Trophoblast cell (in vitro differentiated cells and primary cell): Measurements from ENCODE around the gene BRD3.

ENCODE experiments used
- DNase-seq, 2 donors: peaks; one replicate each; pipeline ENCODE4 v3.0.0-alpha.2; 2016
- H2AFZ ChIP-seq: 2 replicates; pipeline ENCODE4 v1.6.1; 2013; ENCODE audit warnings: low read length, moderate library complexity, mild to moderate bottlenecking; ENCODE audit not compliant: insufficient read depth, poor library complexity
- H2AK5ac ChIP-seq: 2 replicates; pipeline ENCODE4 v1.6.1; 2013; ENCODE audit warnings: mild to moderate bottlenecking, low read length
- H2BK120ac ChIP-seq: 2 replicates; pipeline ENCODE4 v1.6.1; 2013; ENCODE audit warnings: low read length, mild to moderate bottlenecking, moderate library complexity; ENCODE audit not compliant: insufficient read depth, poor library complexity
- H2BK12ac ChIP-seq: 2 replicates; pipeline ENCODE4 v1.6.1; 2013; ENCODE audit warnings: mild to moderate bottlenecking, low read length, moderate library complexity
- H2BK5ac ChIP-seq: 2 replicates; pipeline ENCODE4 v1.6.1; 2013; ENCODE audit warnings: low read length, low read depth, moderate library complexity, mild to moderate bottlenecking; ENCODE audit not compliant: poor library complexity
- H3K14ac ChIP-seq: 2 replicates; pipeline ENCODE4 v1.6.1; 2013; ENCODE audit warnings: mild to moderate bottlenecking, low read length
- H3K18ac ChIP-seq: 2 replicates; pipeline ENCODE4 v1.6.1; 2013; ENCODE audit warnings: mild to moderate bottlenecking, low read length
- H3K23ac ChIP-seq: 2 replicates; pipeline ENCODE4 v1.6.1; 2013; ENCODE audit warnings: low read length
- H3K27ac ChIP-seq: 2 replicates; pipeline ENCODE4 v1.5.1; 2013; ENCODE audit warnings: low read depth, mild to moderate bottlenecking, inconsistent platforms, low read length, moderate library complexity
- H3K27me3 ChIP-seq: 2 replicates; pipeline ENCODE4 v1.6.1; 2013; ENCODE audit warnings: inconsistent platforms, mild to moderate bottlenecking, low read length, moderate library complexity; ENCODE audit not compliant: insufficient read depth
- H3K36me3 ChIP-seq, 2 experiments: 1 replicate in 1 of 2; 2 replicates in 1 of 2; pipeline ENCODE4 v1.6.1; 2013; ENCODE audit warnings: low read length in 2 of 2, mild to moderate bottlenecking in 2 of 2, moderate library complexity in 1 of 2; ENCODE audit not compliant: insufficient read depth in 2 of 2, control insufficient read depth in 1 of 2
- H3K4ac ChIP-seq: 2 replicates; pipeline ENCODE4 v1.6.1; 2013; ENCODE audit warnings: low read depth, mild to moderate bottlenecking, low read length, moderate library complexity
- H3K4me1 ChIP-seq, 2 experiments: 1 replicate in 1 of 2; 2 replicates in 1 of 2; pipeline ENCODE4 v1.6.1; 2013; ENCODE audit warnings: low read length in 2 of 2, mild to moderate bottlenecking in 2 of 2, moderate library complexity in 1 of 2; ENCODE audit not compliant: insufficient read depth in 2 of 2, control insufficient read depth in 1 of 2
- H3K4me2 ChIP-seq: 2 replicates; pipeline ENCODE4 v1.6.1; 2013; ENCODE audit warnings: inconsistent platforms, mild to moderate bottlenecking, low read length, moderate library complexity
- H3K4me3 ChIP-seq: 2 replicates; pipeline ENCODE4 v1.5.1; 2013; ENCODE audit warnings: mild to moderate bottlenecking, low read depth, low read length, inconsistent platforms
- H3K79me1 ChIP-seq: one replicate; pipeline ENCODE4 v1.6.1; 2013; ENCODE audit warnings: low read length
- H3K79me2 ChIP-seq: 2 replicates; pipeline ENCODE4 v1.6.1; 2013; ENCODE audit warnings: low read length, mild to moderate bottlenecking; ENCODE audit not compliant: control insufficient read depth, insufficient read depth, poor library complexity
- H3K9ac ChIP-seq: 2 replicates; pipeline ENCODE4 v1.6.1; 2013; ENCODE audit warnings: mild to moderate bottlenecking, low read length
- H3K9me3 ChIP-seq: 2 replicates; pipeline ENCODE4 v1.6.1; 2013; ENCODE audit warnings: low read depth, mild to moderate bottlenecking, control low read depth, inconsistent platforms, low read length; ENCODE audit not compliant: insufficient read depth
- H4K12ac ChIP-seq: 2 replicates; pipeline ENCODE4 v1.6.1; 2013; ENCODE audit warnings: low read depth, mild to moderate bottlenecking, low read length, moderate library complexity
- H4K8ac ChIP-seq: 2 replicates; pipeline ENCODE4 v1.6.1; 2013; ENCODE audit warnings: low read depth, mild to moderate bottlenecking, low read length, moderate library complexity
- H4K91ac ChIP-seq: one replicate; pipeline ENCODE4 v1.6.1; 2013; ENCODE audit warnings: low read depth, mild to moderate bottlenecking, low read length, moderate library complexity
- WGBS: extraction: QIAGEN DNeasy Blood & Tissue Kit; methylation state at CpG from one replicate; pipeline ENCODE4 v1.1.7; 2013; ENCODE audit warnings: missing lambda C conversion rate; ENCODE audit not compliant: insufficient read length, insufficient coverage; ENCODE audit errors: extremely low coverage; 5-methylcytosine and 5-hydroxymethylcytosine counted together

The BRD3 gene

GRCh38 chr9:134033516-134034214 is 34.2 kb downstream of the BRD3 start:
- no peak overlapping the region for H3K27ac ChIP-seq
- no peak overlapping the region for H4K91ac ChIP-seq
- H2BK5ac ChIP-seq = no peak overlapping the region
- peaks cover 4% of the 10 kb centered on the region for H3K9me3 ChIP-seq
- no peaks in the 10 kb centered on the region for H3K4me1 ChIP-seq
- no peak overlapping the region for H3K23ac ChIP-seq
- DNase-seq = no peak
- no peak overlapping the region for H2BK120ac ChIP-seq
- peaks cover 55 to 60% of the 10 kb centered on the region in 2 experiments for H3K36me3 ChIP-seq
- H3K79me1 ChIP-seq = no peaks in the 10 kb centered on the region
- no peak overlapping the region for H2AK5ac ChIP-seq
- no peak overlapping the region for H2AFZ ChIP-seq
- WGBS = no CpG with 5 or more reads among the region's 26 CpGs
- H3K4me2 ChIP-seq = no peak overlapping the region
- H3K4me3 ChIP-seq = no peak overlapping the region
- no peak overlapping the region for H2BK12ac ChIP-seq
- H4K8ac ChIP-seq = no peak overlapping the region
- H3K4ac ChIP-seq = no peak overlapping the region
- no peak overlapping the region for H3K14ac ChIP-seq
- no peaks in the 10 kb centered on the region for H3K79me2 ChIP-seq
- H4K12ac ChIP-seq = no peak overlapping the region
- H3K27me3 ChIP-seq = no peaks in the 10 kb centered on the region
- no peak overlapping the region for H3K18ac ChIP-seq
- H3K9ac ChIP-seq = no peak overlapping the region

- Histone ChIP-seq H3K4ac (no peak overlapping the region), H3K23ac (no peak overlapping the region), H3K79me1 (no peaks in the 10 kb centered on the region), H2BK5ac (no peak overlapping the region), H4K91ac (no peak overlapping the region), H3K9me3 (peaks cover 4% of the 10 kb centered on the region), H2AK5ac (no peak overlapping the region), H3K14ac (no peak overlapping the region), H3K36me3 (peaks cover 55 to 60% of the 10 kb centered on the region in 2 experiments), H2AFZ (no peak overlapping the region), H3K9ac (no peak overlapping the region), H4K12ac (no peak overlapping the region), H3K79me2 (no peaks in the 10 kb centered on the region), H3K4me2 (no peak overlapping the region), H3K18ac (no peak overlapping the region), H3K27ac (no peak overlapping the region), H2BK12ac (no peak overlapping the region), H3K4me3 (no peak overlapping the region), H4K8ac (no peak overlapping the region), H3K27me3 (no peaks in the 10 kb centered on the region), H2BK120ac (no peak overlapping the region), H3K4me1 (no peaks in the 10 kb centered on the region)
- no peak for DNase-seq
- no CpG with 5 or more reads among the region's 40 CpGs for WGBS
Observed at GRCh38 chr9:134032456-134033222, 35.2 kb downstream of the BRD3 start.

GRCh38 chr9:134031783-134032182 is 36.0 kb downstream of the BRD3 start:
- Histone ChIP-seq H3K27ac (no peak overlapping the region), H3K4me3 (no peak overlapping the region), H3K79me2 (no peaks in the 10 kb centered on the region), H3K9ac (no peak overlapping the region), H3K18ac (no peak overlapping the region), H3K4me2 (no peak overlapping the region), H3K4me1 (no peaks in the 10 kb centered on the region), H2BK5ac (no peak overlapping the region), H2BK120ac (no peak overlapping the region), H3K36me3 (peaks cover 57 to 60% of the 10 kb centered on the region in 2 experiments), H3K23ac (no peak overlapping the region), H2AK5ac (no peak overlapping the region), H3K4ac (no peak overlapping the region), H3K27me3 (no peaks in the 10 kb centered on the region), H4K91ac (no peak overlapping the region), H4K12ac (no peak overlapping the region), H3K79me1 (no peaks in the 10 kb centered on the region), H4K8ac (no peak overlapping the region), H3K9me3 (peaks cover 4% of the 10 kb centered on the region), H2BK12ac (no peak overlapping the region), H3K14ac (no peak overlapping the region), H2AFZ (no peak overlapping the region)
- no CpG with 5 or more reads among the region's 14 CpGs for WGBS
- DNase-seq = no peak

- Histone ChIP-seq H4K91ac (no peak overlapping the region), H3K27me3 (no peaks in the 10 kb centered on the region), H3K9me3 (peaks cover 4% of the 10 kb centered on the region), H3K4me1 (peaks cover 2 to 3% of the 10 kb centered on the region in 2 experiments), H2AFZ (no peak overlapping the region), H2BK5ac (no peak overlapping the region), H3K79me1 (no peaks in the 10 kb centered on the region), H3K79me2 (no peaks in the 10 kb centered on the region), H3K23ac (no peak overlapping the region), H3K4me2 (no peak overlapping the region), H3K9ac (no peak overlapping the region), H3K4ac (no peak overlapping the region), H3K18ac (no peak overlapping the region), H3K4me3 (no peak overlapping the region), H2BK12ac (no peak overlapping the region), H2BK120ac (no peak overlapping the region), H3K14ac (no peak overlapping the region), H3K27ac (no peak overlapping the region), H3K36me3 (peaks cover 53 to 54% of the 10 kb centered on the region in 2 experiments), H4K12ac (no peak overlapping the region), H2AK5ac (no peak overlapping the region), H4K8ac (no peak overlapping the region)
- no peak for DNase-seq
- no CpG with 5 or more reads among the region's 29 CpGs for WGBS
Observed at GRCh38 chr9:134030821-134031470, 36.9 kb downstream of the BRD3 start.
